Erythroblast (primary cell): ENCODE measurements around the gene TBX1.

Source experiments
- DNase-seq, 2 experiments: peaks; one replicate each; lab custom pipeline; 2025; lab: John Stamatoyannopoulos, UW
- GATA1 ChIP-seq: IDR thresholded peaks from 2 replicates; pipeline ENCODE4 v1.6.1; 2011; ENCODE audit warnings: low read depth, mild to moderate bottlenecking, control low read depth, low read length, moderate library complexity
- POLR2A ChIP-seq: IDR thresholded peaks from 2 replicates; pipeline ENCODE4 v1.6.1; 2011; ENCODE audit warnings: mild to moderate bottlenecking, low read length

The TBX1 gene

GRCh38 chr22:19764636-19765476, 4.3 kb downstream of the TBX1 start:
- no peak for TF ChIP-seq POLR2A
- no peak for TF ChIP-seq GATA1
- no peak for DNase-seq

DNA sequence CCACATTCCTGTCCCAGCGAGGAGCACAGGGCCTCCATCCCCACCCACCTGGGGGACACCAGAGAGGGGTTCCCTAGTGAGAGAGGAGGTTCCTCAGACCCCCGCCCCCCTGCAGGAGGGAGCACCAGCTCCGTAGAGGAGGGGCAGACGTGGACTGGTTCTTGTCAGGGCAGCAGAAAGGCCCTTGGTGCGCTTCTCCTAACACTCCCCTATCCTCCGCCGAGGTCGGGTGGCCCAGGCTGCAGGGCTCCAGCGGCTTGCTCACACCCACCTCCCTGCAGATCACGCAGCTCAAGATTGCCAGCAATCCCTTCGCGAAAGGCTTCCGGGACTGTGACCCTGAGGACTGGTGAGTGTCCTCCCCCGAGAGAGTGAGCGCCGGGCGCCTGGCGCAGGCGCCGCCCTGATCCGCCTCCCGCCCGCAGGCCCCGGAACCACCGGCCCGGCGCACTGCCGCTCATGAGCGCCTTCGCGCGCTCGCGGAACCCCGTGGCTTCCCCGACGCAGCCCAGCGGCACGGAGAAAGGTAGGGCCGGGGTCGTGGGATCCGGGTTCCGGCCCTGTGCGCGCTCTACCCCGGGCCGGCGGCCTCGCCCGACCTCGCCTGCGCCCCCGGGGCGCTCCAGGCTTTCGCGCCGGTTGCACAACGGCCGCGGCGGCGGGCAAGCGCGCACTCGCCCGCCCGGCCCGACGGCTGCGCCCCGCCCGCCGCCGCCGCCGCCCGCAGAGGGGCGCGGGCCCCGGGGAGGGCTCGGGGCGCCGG, 5.1 kb downstream of the TBX1 start:
- no peak for DNase-seq
- TF ChIP-seq POLR2A (no peak), GATA1 (no peak)

DNA sequence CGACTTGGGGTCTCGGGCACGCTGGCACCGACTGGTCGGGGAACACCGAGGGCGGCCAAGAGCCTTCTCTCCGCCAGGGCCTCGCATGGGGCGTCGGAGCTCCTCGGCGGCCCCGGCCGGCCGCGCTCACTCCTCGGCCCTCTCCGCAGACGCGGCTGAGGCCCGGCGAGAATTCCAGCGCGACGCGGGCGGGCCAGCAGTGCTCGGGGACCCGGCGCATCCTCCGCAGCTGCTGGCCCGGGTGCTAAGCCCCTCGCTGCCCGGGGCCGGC, 5.6 kb downstream of the TBX1 start:
- TF ChIP-seq GATA1 (no peak), POLR2A (no peak)
- DNase-seq = no peak

DNA sequence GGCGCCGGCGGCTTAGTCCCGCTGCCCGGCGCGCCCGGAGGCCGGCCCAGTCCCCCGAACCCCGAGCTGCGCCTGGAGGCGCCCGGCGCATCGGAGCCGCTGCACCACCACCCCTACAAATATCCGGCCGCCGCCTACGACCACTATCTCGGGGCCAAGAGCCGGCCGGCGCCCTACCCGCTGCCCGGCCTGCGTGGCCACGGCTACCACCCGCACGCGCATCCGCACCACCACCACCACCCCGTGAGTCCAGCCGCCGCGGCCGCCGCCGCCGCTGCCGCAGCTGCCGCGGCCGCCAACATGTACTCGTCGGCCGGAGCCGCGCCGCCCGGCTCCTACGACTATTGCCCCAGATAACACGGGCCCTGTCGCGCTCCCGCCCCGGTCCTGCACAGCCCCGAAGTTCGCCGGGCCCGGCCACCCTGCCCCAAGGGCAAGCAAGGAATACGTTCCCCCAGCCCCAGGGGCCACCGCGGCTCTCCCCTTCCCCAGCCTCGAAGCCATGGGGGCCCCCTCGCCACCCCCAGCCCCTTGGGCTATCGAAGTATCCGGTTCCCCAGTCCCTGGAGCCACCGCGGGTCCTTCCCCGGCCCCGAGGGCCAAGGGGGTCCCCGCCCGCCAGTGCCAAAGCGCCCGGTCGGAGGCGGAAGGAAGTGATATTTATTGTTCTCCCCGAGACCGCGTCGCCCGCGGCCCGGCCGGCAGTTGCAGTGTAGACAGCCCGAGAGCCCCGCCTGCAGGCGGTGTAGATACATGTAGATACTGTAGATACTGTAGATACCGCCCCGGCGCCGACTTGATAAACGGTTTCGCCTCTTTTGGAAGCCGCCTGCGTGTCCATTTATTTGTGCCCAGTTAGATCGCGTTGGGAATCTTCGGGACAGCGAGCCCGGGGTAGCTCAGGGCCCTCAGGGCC, 6.2 kb downstream of the TBX1 start:
- TF ChIP-seq GATA1 = no peak
- no peak for TF ChIP-seq POLR2A
- peak; percentile 33 to 53 for DNase-seq

- DNase-seq = no peak
- TF ChIP-seq POLR2A = no peak
- no peak for TF ChIP-seq GATA1
Measured at GRCh38 chr22:19767427-19768341, 7.1 kb downstream of the TBX1 start.

- TF ChIP-seq GATA1 = no peak
- TF ChIP-seq POLR2A = no peak
- no peak for DNase-seq
Measured at GRCh38 chr22:19769393-19769715, 8.8 kb downstream of the TBX1 start.

DNA sequence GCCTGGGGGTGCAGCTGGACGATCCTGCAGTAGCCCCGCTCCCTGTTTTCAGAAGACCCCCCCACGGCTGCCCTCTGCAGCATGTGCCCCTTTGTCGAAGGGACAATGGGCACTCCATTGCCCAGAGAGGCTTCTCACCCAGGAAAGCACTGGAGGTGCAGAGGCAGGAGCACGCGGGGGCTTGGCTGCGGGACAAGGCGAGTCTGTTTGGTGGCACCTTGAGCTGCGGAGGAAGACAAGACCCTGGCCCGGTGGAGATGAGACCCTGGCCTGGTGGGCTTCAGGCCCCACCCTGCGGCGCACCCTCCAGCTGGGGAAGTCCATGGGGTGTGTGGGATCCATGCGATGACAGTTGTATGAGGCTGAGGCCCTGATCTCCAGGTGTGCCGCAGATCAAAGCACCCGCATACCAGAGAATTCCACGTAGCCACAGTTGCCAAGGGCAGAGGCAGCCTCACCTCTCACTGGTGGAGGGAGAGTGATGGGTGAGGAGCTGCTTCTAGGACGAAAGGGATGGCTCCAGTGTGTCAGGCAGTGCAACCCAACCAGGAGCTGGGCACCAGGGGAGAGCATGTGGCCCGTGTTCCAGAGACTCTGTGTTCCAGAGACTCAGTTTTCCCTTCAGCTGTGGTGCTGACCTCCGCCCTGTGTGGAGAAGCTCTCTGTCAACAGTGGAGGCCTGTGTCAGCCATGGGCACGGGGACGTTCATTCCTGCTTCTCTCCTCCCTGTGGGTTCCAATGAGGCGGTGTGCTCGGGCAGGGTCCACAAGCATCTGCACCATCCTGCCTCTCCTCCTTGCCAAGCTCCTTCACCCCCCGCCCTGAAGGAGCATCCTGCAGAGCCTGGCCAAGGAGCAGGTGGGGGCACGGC, 10.0 kb downstream of the TBX1 start:
- TF ChIP-seq POLR2A = no peak
- DNase-seq = no peak

- no peak for TF ChIP-seq GATA1
- no peak for TF ChIP-seq POLR2A
- DNase-seq = no peak
Measured at GRCh38 chr22:19772422-19772672, 11.8 kb downstream of the TBX1 start.

- DNase-seq = no peak
- TF ChIP-seq POLR2A = no peak
- TF ChIP-seq GATA1 = no peak
Measured at GRCh38 chr22:19772673-19773469, 12.3 kb downstream of the TBX1 start.

- DNase-seq = no peak
- TF ChIP-seq GATA1 (no peak), POLR2A (no peak)
Measured at GRCh38 chr22:19773470-19774040, 13.0 kb downstream of the TBX1 start.

- DNase-seq = no peak
- TF ChIP-seq GATA1 = no peak
- no peak for TF ChIP-seq POLR2A
Measured at GRCh38 chr22:19774628-19775027, 14.1 kb downstream of the TBX1 start.
